HCT116 (cell line): ENCODE measurements around the gene CCL4L2.
"Not testable (repeated sequence)": the region's sequence is repeated elsewhere in the genome, so short reads cannot be mapped to it uniquely, and the experiment has no call there.

ENCODE experiments used
- ATF3 ChIP-seq: IDR thresholded peaks from 2 replicates; pipeline ENCODE4 v1.6.1; 2012
- CTCF ChIP-seq, 3 experiments: fragments of 200-600 bp in 1 of 3; sonication (generic) in 1 of 3; IDR thresholded peaks in 2 of 3; conservative IDR thresholded peaks in 1 of 3; 2 replicates each; pipeline ENCODE4 v1.5.1; 2012 to 2017; ENCODE audit warnings: low read depth in 2 of 3, low read length in 2 of 3, antibody characterized with exemption in 1 of 3, borderline replicate concordance in 1 of 3, control low read depth in 1 of 3, mild to moderate bottlenecking in 1 of 3, mixed read lengths in 1 of 3, mixed run types in 1 of 3, moderate library complexity in 1 of 3; ENCODE audit not compliant: insufficient read depth in 1 of 3
- EGR1 ChIP-seq: IDR thresholded peaks from 2 replicates; pipeline ENCODE4 v1.6.1; 2012; ENCODE audit warnings: low read depth
- EZH2 ChIP-seq: fragments of 200-600 bp; sonication (generic); IDR thresholded peaks from 2 replicates; pipeline ENCODE4 v1.6.1; 2017; ENCODE audit warnings: antibody characterized with exemption, mixed run types
- EZH2phosphoT487 ChIP-seq: fragments of 200-600 bp; IDR thresholded peaks from 2 replicates; pipeline ENCODE4 v1.6.1; 2018; ENCODE audit warnings: antibody characterized with exemption, borderline replicate concordance
- POLR2A ChIP-seq: IDR thresholded peaks from 2 replicates; pipeline ENCODE4 v1.7.0; 2011; ENCODE audit warnings: borderline replicate concordance; ENCODE audit not compliant: insufficient read depth, insufficient read length; ENCODE audit errors: extremely low read depth
- POLR2AphosphoS5 ChIP-seq: IDR thresholded peaks from 2 replicates; pipeline ENCODE4 v1.6.1; 2011; ENCODE audit warnings: mild to moderate bottlenecking, low read depth, low read length, moderate library complexity
- RAD21 ChIP-seq: IDR thresholded peaks from 2 replicates; pipeline ENCODE4 v1.6.1; 2012; ENCODE audit warnings: low read depth, mild to moderate bottlenecking
- SP1 ChIP-seq: IDR thresholded peaks from 2 replicates; pipeline ENCODE4 v1.6.1; 2012; ENCODE audit warnings: low read depth
- YY1 ChIP-seq: IDR thresholded peaks from 2 replicates; pipeline ENCODE4 v1.6.1; 2011; ENCODE audit warnings: low read length, low read depth, moderate library complexity, mild to moderate bottlenecking; ENCODE audit not compliant: insufficient replicate concordance; ENCODE audit errors: extremely low read depth
- ZFX ChIP-seq: fragments of 450-650 bp; IDR thresholded peaks from 2 replicates; pipeline ENCODE4 v1.6.1; 2017
- ZNF274 ChIP-seq: fragments of 200-500 bp; sonication (Bioruptor generic); IDR thresholded peaks from 2 replicates; pipeline ENCODE4 v1.6.1; 2014; ENCODE audit warnings: mild to moderate bottlenecking, low read depth, low read length, inconsistent platforms
- TF ChIP-seq, protein P1 (sequence below): IDR thresholded peaks from 2 replicates; pipeline ENCODE4 v1.6.1; 2012

DNA sequence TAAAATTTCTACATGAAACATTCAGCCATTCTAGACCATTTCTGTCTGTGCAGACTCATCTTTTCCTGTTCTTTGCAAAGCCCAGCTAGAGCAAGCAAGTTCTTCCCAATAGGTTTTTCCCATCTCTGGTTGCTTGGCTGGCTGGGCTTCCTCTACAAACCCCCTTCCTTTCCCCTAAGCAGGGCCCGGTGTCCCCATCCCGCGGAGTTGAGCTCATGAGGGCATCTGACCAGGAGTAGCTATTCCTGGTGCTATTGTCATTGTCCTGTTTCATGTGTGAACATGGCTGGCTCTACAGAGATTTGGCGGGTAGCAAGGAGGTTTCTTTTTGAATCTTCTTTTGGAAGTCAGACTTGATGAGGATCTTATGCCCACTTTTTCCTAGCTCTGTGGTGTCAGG is 31.2 kb downstream of the CCL4L2 start:
- not testable (repeated sequence) for TF ChIP-seq CTCF (IDR thresholded peaks at IDR 0.05 in 2 of 3, conservative IDR thresholded peaks at IDR 0.05 in 1 of 3; ENCODE audit: borderline replicate concordance in 1 of 3, insufficient read depth in 1 of 3, low read depth in 2 of 3, low read length in 2 of 3); SP1; ZFX; EZH2; YY1; POLR2A; ZNF274; RAD21; EGR1; EZH2phosphoT487; POLR2AphosphoS5; ATF3
- TF ChIP-seq, protein P1, sequence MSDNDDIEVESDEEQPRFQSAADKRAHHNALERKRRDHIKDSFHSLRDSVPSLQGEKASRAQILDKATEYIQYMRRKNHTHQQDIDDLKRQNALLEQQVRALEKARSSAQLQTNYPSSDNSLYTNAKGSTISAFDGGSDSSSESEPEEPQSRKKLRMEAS, result not testable (repeated sequence)
